Measurements from ENCODE around the gene ROR1. TPM values are rescaled to one million over a fixed set of nuclear protein-coding genes. Genes with fewer than 3 reads are reported as not detected.

Gene ROR1
- total and polyA plus RNA-seq, 2 of the 13 experiments (the other 11 are each of a cell fraction or from before 2014, with no cell fraction given): 0.58 to 2.3 TPM

GRCh38 chr1:63943393-63943792 is 169.6 kb downstream of the ROR1 start:
- Histone ChIP-seq H3K27me3 (ENCODE audit: control insufficient read depth in 1 of 2, insufficient read depth in 2 of 2, low read length in 2 of 2) (no peaks in the 10 kb centered on the region), H3K4me3 (replicated peaks in 1 of 3; ENCODE audit: insufficient read depth in 1 of 3, low read depth in 2 of 3, low read length in 3 of 3) (no peak overlapping the region), H3K4me1 (ENCODE audit: insufficient read depth, low read length) (no peaks in the 10 kb centered on the region), H3K9me3 (ENCODE audit: low read length) (no peaks in the 10 kb centered on the region), H3K27ac (ENCODE audit: extremely low read length, insufficient read depth, low read length) (no peak overlapping the region), H3K4me2 (ENCODE audit: low read depth, low read length) (no peak overlapping the region), H2AFZ (ENCODE audit: low read length) (no peak overlapping the region), H3K79me2 (ENCODE audit: insufficient read depth, low read length) (no peaks in the 10 kb centered on the region), H3K9ac (ENCODE audit: insufficient read depth, low read depth, low read length) (no peak overlapping the region), H4K20me1 (ENCODE audit: insufficient read depth, low read length) (no peaks in the 10 kb centered on the region), H3K36me3 (replicated peaks in 1 of 2; ENCODE audit: control insufficient read depth in 1 of 2, insufficient read depth in 2 of 2, low read length in 2 of 2) (no peaks in the 10 kb centered on the region)
- no peak for FAIRE-seq
- ChIA-PET CTCF (ENCODE audit: low intra/inter-chr PET ratio, low total read pairs) (no interaction called here), POLR2A (no interaction called here)
- in situ Hi-C loops (cut with HindIII; ENCODE audit: extremely low pct_ligation_motif_present, low pct_unique_long_range_greater_than_20kb) (no loop called here), intact Hi-C loops (cut with micrococcal nuclease; ENCODE audit: unreplicated experiment) (no loop called here)
- ATAC-seq: no peak
- TF ChIP-seq, protein P1, sequence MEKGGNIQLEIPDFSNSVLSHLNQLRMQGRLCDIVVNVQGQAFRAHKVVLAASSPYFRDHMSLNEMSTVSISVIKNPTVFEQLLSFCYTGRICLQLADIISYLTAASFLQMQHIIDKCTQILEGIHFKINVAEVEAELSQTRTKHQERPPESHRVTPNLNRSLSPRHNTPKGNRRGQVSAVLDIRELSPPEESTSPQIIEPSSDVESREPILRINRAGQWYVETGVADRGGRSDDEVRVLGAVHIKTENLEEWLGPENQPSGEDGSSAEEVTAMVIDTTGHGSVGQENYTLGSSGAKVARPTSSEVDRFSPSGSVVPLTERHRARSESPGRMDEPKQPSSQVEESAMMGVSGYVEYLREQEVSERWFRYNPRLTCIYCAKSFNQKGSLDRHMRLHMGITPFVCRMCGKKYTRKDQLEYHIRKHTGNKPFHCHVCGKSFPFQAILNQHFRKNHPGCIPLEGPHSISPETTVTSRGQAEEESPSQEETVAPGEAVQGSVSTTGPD (CRISPR knock-in tag; IDR thresholded peaks at IDR 0.05): no peak
- no peak for TF ChIP-seq JUND (CRISPR knock-in tag; IDR thresholded peaks at IDR 0.05)
- TF ChIP-seq ZNF567 (CRISPR knock-in tag; IDR thresholded peaks at IDR 0.05; ENCODE audit: borderline replicate concordance): no peak
- no peak for TF ChIP-seq ZNF549 (CRISPR knock-in tag; IDR thresholded peaks at IDR 0.05)
- no peak for TF ChIP-seq ZFX (CRISPR knock-in tag; IDR thresholded peaks at IDR 0.05; ENCODE audit: low read depth)
- TF ChIP-seq PCBP1 (IDR thresholded peaks at IDR 0.05; ENCODE audit: borderline replicate concordance, low read depth, low read length): no peak
- TF ChIP-seq CSRNP1 (CRISPR knock-in tag; IDR thresholded peaks at IDR 0.05): no peak
- TF ChIP-seq CBFB (CRISPR knock-in tag; IDR thresholded peaks at IDR 0.05): no peak
- TF ChIP-seq FOXC1 (CRISPR knock-in tag; IDR thresholded peaks at IDR 0.05; ENCODE audit: borderline replicate concordance): no peak
- TF ChIP-seq KDM1A (CRISPR knock-in tag; IDR thresholded peaks at IDR 0.05): no peak
- TF ChIP-seq ZNF879 (CRISPR knock-in tag; IDR thresholded peaks at IDR 0.05): no peak
- no peak for TF ChIP-seq ZNF704 (CRISPR knock-in tag; IDR thresholded peaks at IDR 0.05; ENCODE audit: borderline replicate concordance)
- BruUV-seq (replicated peaks): no TSS peak
- DNase-seq (ENCODE audit: low spot score): no peak
- 89% methylated on average over 2 of the region's 3 CpGs for WGBS (ENCODE audit: low lambda C conversion rate)

All from HepG2 (cell line).